ENCODE results near the gene WSCD1. TPM values are rescaled to one million over a fixed set of nuclear protein-coding genes. Genes with fewer than 3 reads are reported as not detected.

WSCD1 gene
- total RNA-seq, 4 donors from 2014 or later, result 1.7 to 6.8 (median 3.5) TPM

DNA sequence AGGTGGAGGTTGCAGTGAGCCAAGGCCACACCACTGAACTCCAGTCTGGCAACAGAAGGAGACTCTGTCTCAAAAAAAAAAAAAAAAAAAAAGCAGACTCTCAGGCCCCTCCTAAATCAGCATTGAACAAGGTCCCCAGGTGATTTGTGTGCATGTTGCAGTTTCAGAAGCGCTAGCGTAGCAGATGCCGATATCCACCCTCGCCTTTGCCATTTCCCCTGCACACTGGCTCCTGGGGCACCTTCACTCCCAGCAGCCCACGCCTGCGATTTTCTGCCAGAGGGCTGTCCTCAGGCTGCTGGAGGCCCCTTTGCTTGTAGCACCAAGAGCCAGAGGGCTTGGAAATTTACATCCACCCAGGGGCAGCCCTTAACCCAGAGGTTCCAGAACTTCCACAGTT, 95.6 kb downstream of the WSCD1 start:
- no peaks in the 10 kb centered on the region for H3K36me3 ChIP-seq
- H3K4me3 ChIP-seq, result no peak overlapping the region
- no peak overlapping the region for H3K27ac ChIP-seq (replicated peaks in 1 of 4)
- WGBS, result 78% methylated on average over 6 of the region's 6 CpGs
- no peak for DNase-seq (ENCODE audit: extremely low spot score)
- no peaks in the 10 kb centered on the region for H3K4me1 ChIP-seq
- no peak for TF ChIP-seq POLR2AphosphoS5 (IDR thresholded peaks at IDR 0.05)
- intact Hi-C loops (cut with DNase I), result no loop called here
- H3K9me3 ChIP-seq, result no peaks in the 10 kb centered on the region
- H3K27me3 ChIP-seq, result peaks cover 0 to 60% (median 0%) of the 10 kb centered on the region in 4 donors

- no peak for DNase-seq (ENCODE audit: extremely low spot score)
- Histone ChIP-seq H3K27ac (replicated peaks in 1 of 4) (no peak overlapping the region), H3K4me1 (no peaks in the 10 kb centered on the region), H3K4me3 (no peak overlapping the region), H3K9me3 (no peaks in the 10 kb centered on the region), H3K36me3 (no peaks in the 10 kb centered on the region), H3K27me3 (peaks cover 0 to 60% (median 0%) of the 10 kb centered on the region in 4 donors)
- WGBS, result 65% methylated on average over 6 of the region's 6 CpGs
- intact Hi-C loops (cut with DNase I), result no loop called here
- TF ChIP-seq CTCF (IDR thresholded peaks at IDR 0.05), result no peak
- TF ChIP-seq POLR2A (IDR thresholded peaks at IDR 0.05; ENCODE audit: low read depth), result no peak
- no peak for TF ChIP-seq EP300 (IDR thresholded peaks at IDR 0.05)
- TF ChIP-seq POLR2AphosphoS5 (IDR thresholded peaks at IDR 0.05), result no peak
These were observed 96.5 kb downstream of the WSCD1 start for GRCh38 chr17:6166492-6167179.

- H3K4me1 ChIP-seq, result no peaks in the 10 kb centered on the region
- intact Hi-C loops (cut with DNase I), result no loop called here
- 41% methylated on average over 6 of the region's 6 CpGs for WGBS
- TF ChIP-seq CTCF (IDR thresholded peaks at IDR 0.05) (no peak), POLR2AphosphoS5 (IDR thresholded peaks at IDR 0.05) (no peak), POLR2A (IDR thresholded peaks at IDR 0.05; ENCODE audit: low read depth) (no peak), EP300 (IDR thresholded peaks at IDR 0.05) (no peak)
- H3K27me3 ChIP-seq, result peaks cover 0 to 55% (median 0%) of the 10 kb centered on the region in 4 donors
- H3K4me3 ChIP-seq, result no peak overlapping the region
- no peaks in the 10 kb centered on the region for H3K9me3 ChIP-seq
- no peak overlapping the region for H3K27ac ChIP-seq (replicated peaks in 1 of 4)
- H3K36me3 ChIP-seq, result no peaks in the 10 kb centered on the region
- DNase-seq (ENCODE audit: extremely low spot score), result no peak
These were observed 98.1 kb downstream of the WSCD1 start for GRCh38 chr17:6168296-6168695.

GRCh38 chr17:6170349-6170748, 100.2 kb downstream of the WSCD1 start:
- intact Hi-C loops (cut with DNase I), result no loop called here
- no peaks in the 10 kb centered on the region for H3K36me3 ChIP-seq
- no peak for DNase-seq (ENCODE audit: extremely low spot score)
- H3K4me1 ChIP-seq, result no peaks in the 10 kb centered on the region
- peaks cover 0 to 36% (median 0%) of the 10 kb centered on the region in 4 donors for H3K27me3 ChIP-seq
- no peak overlapping the region for H3K4me3 ChIP-seq
- H3K9me3 ChIP-seq, result no peaks in the 10 kb centered on the region
- WGBS, result 79% methylated on average over 3 of the region's 4 CpGs
- TF ChIP-seq CTCF (IDR thresholded peaks at IDR 0.05) (no peak), POLR2AphosphoS5 (IDR thresholded peaks at IDR 0.05) (no peak), EP300 (IDR thresholded peaks at IDR 0.05) (no peak), POLR2A (IDR thresholded peaks at IDR 0.05; ENCODE audit: low read depth) (no peak)
- H3K27ac ChIP-seq (replicated peaks in 1 of 4), result no peak overlapping the region

DNA sequence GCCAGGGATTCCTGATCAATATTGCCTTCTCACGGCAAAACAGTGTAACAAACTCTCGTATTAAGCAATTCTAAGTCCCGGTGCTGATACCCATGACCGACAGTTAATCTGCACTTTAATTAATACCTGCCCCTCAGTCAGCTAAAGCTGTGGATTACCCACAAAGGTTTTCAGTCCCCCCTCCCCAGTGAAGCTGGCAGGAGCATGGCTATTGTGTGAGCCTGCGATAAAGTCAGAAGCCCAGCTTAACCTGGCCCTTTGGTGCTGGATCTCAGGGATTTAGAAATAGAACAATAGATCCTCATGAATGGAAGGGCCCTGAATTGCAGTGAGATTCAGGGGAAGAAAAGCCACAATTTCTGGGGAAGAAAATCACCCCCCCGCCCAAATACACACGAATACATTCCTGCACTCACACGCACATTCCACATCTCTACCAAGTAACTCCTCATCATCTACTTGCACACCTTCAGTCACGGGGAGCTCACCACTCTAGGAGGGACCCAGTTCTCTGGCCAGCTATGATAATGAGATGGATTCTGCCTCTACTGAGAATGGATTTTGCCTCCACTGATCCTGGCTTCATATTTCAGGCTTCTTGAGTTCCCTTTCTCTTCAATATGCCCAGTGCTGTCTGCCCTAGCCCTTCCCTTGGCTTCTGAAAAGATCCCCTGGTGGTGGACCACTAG, 102.6 kb downstream of the WSCD1 start:
- Histone ChIP-seq H3K9me3 (no peaks in the 10 kb centered on the region), H3K27ac (replicated peaks in 1 of 4) (no peak overlapping the region), H3K4me1 (no peaks in the 10 kb centered on the region), H3K27me3 (peaks cover 0 to 19% (median 0%) of the 10 kb centered on the region in 4 donors), H3K4me3 (no peak overlapping the region), H3K36me3 (no peaks in the 10 kb centered on the region)
- no peak for DNase-seq (ENCODE audit: extremely low spot score)
- 81% methylated on average over 9 of the region's 9 CpGs for WGBS
- TF ChIP-seq EP300 (IDR thresholded peaks at IDR 0.05) (no peak), POLR2AphosphoS5 (IDR thresholded peaks at IDR 0.05) (no peak), POLR2A (IDR thresholded peaks at IDR 0.05; ENCODE audit: low read depth) (no peak)
- intact Hi-C loops (cut with DNase I), result no loop called here
